SK-N-SH treated with all-trans-retinoic acid at 6 μM for 48 hours (cell line): Measurements from ENCODE around the gene SPOCK1.

ENCODE experiments used
- ATAC-seq: fragments of 200-7000 bp; cut with Tn5 transposase; 3 replicates; pipeline ENCODE4 v1.9.1; 2020; ENCODE audit warnings: mild to moderate bottlenecking, moderate library complexity
- ARNTL ChIP-seq: fragments of 450-650 bp; formaldehyde crosslinking; IDR thresholded peaks from 2 replicates; pipeline ENCODE4 v1.5.0; 2020; ENCODE audit warnings: low read depth, mild to moderate bottlenecking, moderate library complexity, borderline replicate concordance
- BACH2 ChIP-seq: fragments of 250-450 bp; sonication (Bioruptor Pico); IDR thresholded peaks from 2 replicates; pipeline ENCODE4 v1.9.0; 2021; ENCODE audit warnings: mild to moderate bottlenecking, borderline replicate concordance
- CSDC2 ChIP-seq: fragments of 250-450 bp; sonication (Bioruptor Pico); IDR thresholded peaks from 2 replicates; pipeline ENCODE4 v1.5.0; 2020; ENCODE audit warnings: mild to moderate bottlenecking, moderate library complexity
- ESRRG ChIP-seq: fragments of 250-450 bp; sonication (Bioruptor Pico); IDR thresholded peaks from 2 replicates; pipeline ENCODE4 v1.6.1; 2021; ENCODE audit warnings: mild to moderate bottlenecking
- GLIS3 ChIP-seq: fragments of 250-450 bp; sonication (Bioruptor Pico); IDR thresholded peaks from 2 replicates; pipeline ENCODE4 v1.5.0; 2020; ENCODE audit warnings: mild to moderate bottlenecking, moderate library complexity
- ISL1 ChIP-seq: fragments of 250-450 bp; sonication (Bioruptor Pico); IDR thresholded peaks from 2 replicates; pipeline ENCODE4 v2.1.2; 2022; ENCODE audit warnings: mild to moderate bottlenecking, moderate library complexity
- OSR1 ChIP-seq: fragments of 250-450 bp; sonication (Bioruptor Pico); IDR thresholded peaks from 2 replicates; pipeline ENCODE4 v1.8.0; 2022; ENCODE audit warnings: moderate library complexity, mild to moderate bottlenecking, inconsistent platforms
- PPARA ChIP-seq: fragments of 250-450 bp; sonication (Bioruptor Pico); IDR thresholded peaks from 2 replicates; pipeline ENCODE4 v1.5.0; 2020; ENCODE audit warnings: mild to moderate bottlenecking, borderline replicate concordance
- RARB ChIP-seq: fragments of 250-450 bp; sonication (Bioruptor Pico); IDR thresholded peaks from 2 replicates; pipeline ENCODE4 v1.8.0; 2021; ENCODE audit warnings: mild to moderate bottlenecking, moderate library complexity
- SNAI2 ChIP-seq: fragments of 250-450 bp; sonication (Bioruptor Pico); IDR thresholded peaks from 2 replicates; pipeline ENCODE4 v1.5.0; 2020; ENCODE audit warnings: mild to moderate bottlenecking, moderate library complexity
- TCF4 ChIP-seq: fragments of 250-450 bp; sonication (Bioruptor Pico); IDR thresholded peaks from 2 replicates; pipeline ENCODE4 v1.8.0; 2021; ENCODE audit warnings: mild to moderate bottlenecking, moderate library complexity, borderline replicate concordance
- TOX ChIP-seq: fragments of 250-450 bp; sonication (Bioruptor Pico); IDR thresholded peaks from 2 replicates; pipeline ENCODE4 v1.8.0; 2021; ENCODE audit warnings: mild to moderate bottlenecking, moderate library complexity, borderline replicate concordance
- ZC3H10 ChIP-seq: fragments of 250-450 bp; sonication (Bioruptor Pico); IDR thresholded peaks from 2 replicates; pipeline ENCODE4 v1.5.1; 2021; ENCODE audit warnings: mild to moderate bottlenecking, moderate library complexity
- ZFP3 ChIP-seq: fragments of 250-450 bp; sonication (Bioruptor Pico); IDR thresholded peaks from 2 replicates; pipeline ENCODE4 v1.5.0; 2020; ENCODE audit warnings: mild to moderate bottlenecking, moderate library complexity
- ZFP30 ChIP-seq: fragments of 450-650 bp; formaldehyde crosslinking; IDR thresholded peaks from 2 replicates; pipeline ENCODE4 v1.5.0; 2022; ENCODE audit warnings: mild to moderate bottlenecking, moderate library complexity
- ZNF565 ChIP-seq: fragments of 450-650 bp; formaldehyde crosslinking; conservative IDR thresholded peaks from 2 replicates; pipeline ENCODE4 v1.5.0; 2020; ENCODE audit warnings: low read depth, mild to moderate bottlenecking, moderate library complexity
- ZNF70 ChIP-seq: fragments of 450-650 bp; formaldehyde crosslinking; IDR thresholded peaks from 2 replicates; pipeline ENCODE4 v1.5.0; 2020; ENCODE audit warnings: mild to moderate bottlenecking, moderate library complexity
- ZNF8 ChIP-seq: fragments of 450-650 bp; formaldehyde crosslinking; IDR thresholded peaks from 2 replicates; pipeline ENCODE4 v1.5.0; 2020; ENCODE audit warnings: mild to moderate bottlenecking, moderate library complexity
- TF ChIP-seq, protein P1 (sequence below): fragments of 250-450 bp; sonication (Bioruptor Pico); IDR thresholded peaks from 2 replicates; pipeline ENCODE4 v1.5.0; 2020; ENCODE audit warnings: mild to moderate bottlenecking, moderate library complexity
- TF ChIP-seq, protein P2 (sequence below): fragments of 250-450 bp; sonication (Bioruptor Pico); IDR thresholded peaks from 2 replicates; pipeline ENCODE4 v1.8.0; 2020; ENCODE audit warnings: mild to moderate bottlenecking, moderate library complexity, borderline replicate concordance
- TF ChIP-seq, protein P3 (sequence below): fragments of 250-450 bp; sonication (Bioruptor Pico); IDR thresholded peaks from 2 replicates; pipeline ENCODE4 v1.8.0; 2021; ENCODE audit warnings: low read depth, mild to moderate bottlenecking, moderate library complexity, borderline replicate concordance
- TF ChIP-seq, protein P4 (sequence below): fragments of 250-450 bp; sonication (Bioruptor Pico); IDR thresholded peaks from 2 replicates; pipeline ENCODE4 v1.5.1; 2020; ENCODE audit warnings: low read depth, mild to moderate bottlenecking, moderate library complexity
- TF ChIP-seq, protein P5 (sequence below): fragments of 250-450 bp; sonication (Bioruptor Pico); IDR thresholded peaks from 2 replicates; pipeline ENCODE4 v1.5.1; 2021; ENCODE audit warnings: mild to moderate bottlenecking, moderate library complexity

Gene SPOCK1

DNA sequence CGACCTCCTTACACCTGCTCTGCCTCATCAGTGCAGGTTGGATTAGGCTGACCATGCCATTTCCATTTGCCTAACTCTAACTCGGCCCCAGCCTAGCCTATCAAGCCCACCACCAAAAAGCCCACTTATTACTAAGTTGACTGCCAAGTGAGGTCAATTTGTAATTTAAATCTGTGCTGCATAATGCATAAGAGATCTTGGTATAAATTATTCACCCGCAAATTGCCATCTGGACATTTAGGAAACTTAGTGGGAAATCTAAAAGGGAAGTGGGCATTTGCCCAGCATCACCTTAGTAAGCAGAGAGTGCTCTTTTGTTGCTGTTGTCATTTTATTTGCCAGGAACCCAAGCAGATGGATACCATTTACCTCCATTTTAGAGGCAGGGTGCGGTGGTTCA is 143.0 kb downstream of the SPOCK1 start (continued):
- TF ChIP-seq, protein P1, sequence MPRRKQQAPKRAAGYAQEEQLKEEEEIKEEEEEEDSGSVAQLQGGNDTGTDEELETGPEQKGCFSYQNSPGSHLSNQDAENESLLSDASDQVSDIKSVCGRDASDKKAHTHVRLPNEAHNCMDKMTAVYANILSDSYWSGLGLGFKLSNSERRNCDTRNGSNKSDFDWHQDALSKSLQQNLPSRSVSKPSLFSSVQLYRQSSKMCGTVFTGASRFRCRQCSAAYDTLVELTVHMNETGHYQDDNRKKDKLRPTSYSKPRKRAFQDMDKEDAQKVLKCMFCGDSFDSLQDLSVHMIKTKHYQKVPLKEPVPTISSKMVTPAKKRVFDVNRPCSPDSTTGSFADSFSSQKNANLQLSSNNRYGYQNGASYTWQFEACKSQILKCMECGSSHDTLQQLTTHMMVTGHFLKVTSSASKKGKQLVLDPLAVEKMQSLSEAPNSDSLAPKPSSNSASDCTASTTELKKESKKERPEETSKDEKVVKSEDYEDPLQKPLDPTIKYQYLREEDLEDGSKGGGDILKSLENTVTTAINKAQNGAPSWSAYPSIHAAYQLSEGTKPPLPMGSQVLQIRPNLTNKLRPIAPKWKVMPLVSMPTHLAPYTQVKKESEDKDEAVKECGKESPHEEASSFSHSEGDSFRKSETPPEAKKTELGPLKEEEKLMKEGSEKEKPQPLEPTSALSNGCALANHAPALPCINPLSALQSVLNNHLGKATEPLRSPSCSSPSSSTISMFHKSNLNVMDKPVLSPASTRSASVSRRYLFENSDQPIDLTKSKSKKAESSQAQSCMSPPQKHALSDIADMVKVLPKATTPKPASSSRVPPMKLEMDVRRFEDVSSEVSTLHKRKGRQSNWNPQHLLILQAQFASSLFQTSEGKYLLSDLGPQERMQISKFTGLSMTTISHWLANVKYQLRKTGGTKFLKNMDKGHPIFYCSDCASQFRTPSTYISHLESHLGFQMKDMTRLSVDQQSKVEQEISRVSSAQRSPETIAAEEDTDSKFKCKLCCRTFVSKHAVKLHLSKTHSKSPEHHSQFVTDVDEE (CRISPR knock-in tag), result no peak
- TF ChIP-seq CSDC2, result no peak
- TF ChIP-seq, all 23 proteins: peak for 0

DNA sequence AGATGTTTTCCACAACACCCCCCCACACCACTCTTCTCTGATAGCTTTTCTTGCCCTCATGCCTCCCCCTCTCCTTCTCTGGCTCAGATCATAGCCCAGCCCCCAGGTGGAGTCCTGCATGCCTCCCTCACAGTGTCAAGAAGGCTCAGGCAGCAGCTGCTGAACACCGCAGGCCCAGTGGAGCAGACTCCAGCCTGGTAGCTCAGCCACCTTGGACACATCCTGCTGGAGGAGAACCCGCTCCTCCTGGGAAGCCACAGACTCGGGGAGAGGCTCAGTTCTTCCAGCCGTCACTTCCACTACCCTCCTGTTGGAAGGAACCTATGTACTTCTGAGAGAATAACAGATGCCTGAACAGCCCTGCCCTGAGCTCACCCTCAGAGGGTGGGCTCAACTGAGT is 143.4 kb downstream of the SPOCK1 start:
- no peak for ATAC-seq

DNA sequence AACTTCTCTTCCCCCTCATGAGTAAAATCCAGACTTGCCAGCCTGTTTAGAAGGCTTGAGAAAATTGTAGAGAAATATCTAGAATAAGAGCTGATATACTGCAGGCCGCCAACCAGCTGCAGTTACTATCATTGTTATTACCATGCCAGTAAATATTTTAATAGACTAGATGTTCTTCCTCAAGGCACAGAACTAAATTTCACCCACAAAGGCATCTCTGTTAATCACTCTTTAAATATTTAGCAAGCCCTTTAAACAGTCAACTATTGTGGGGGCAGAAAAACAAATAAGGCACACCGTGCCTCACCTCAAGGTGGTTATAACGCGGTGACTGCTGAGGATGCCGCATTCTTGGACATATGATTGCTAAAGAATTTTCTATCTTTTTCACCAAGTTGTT is 147.0 kb downstream of the SPOCK1 start:
- ATAC-seq, result no peak
- TF ChIP-seq ESRRG (no peak), ARNTL (CRISPR knock-in tag) (no peak), SNAI2 (CRISPR knock-in tag) (no peak), ZC3H10 (CRISPR knock-in tag) (no peak), OSR1 (CRISPR knock-in tag) (no peak), GLIS3 (CRISPR knock-in tag) (no peak), RARB (CRISPR knock-in tag) (no peak)
- TF ChIP-seq, protein P2, sequence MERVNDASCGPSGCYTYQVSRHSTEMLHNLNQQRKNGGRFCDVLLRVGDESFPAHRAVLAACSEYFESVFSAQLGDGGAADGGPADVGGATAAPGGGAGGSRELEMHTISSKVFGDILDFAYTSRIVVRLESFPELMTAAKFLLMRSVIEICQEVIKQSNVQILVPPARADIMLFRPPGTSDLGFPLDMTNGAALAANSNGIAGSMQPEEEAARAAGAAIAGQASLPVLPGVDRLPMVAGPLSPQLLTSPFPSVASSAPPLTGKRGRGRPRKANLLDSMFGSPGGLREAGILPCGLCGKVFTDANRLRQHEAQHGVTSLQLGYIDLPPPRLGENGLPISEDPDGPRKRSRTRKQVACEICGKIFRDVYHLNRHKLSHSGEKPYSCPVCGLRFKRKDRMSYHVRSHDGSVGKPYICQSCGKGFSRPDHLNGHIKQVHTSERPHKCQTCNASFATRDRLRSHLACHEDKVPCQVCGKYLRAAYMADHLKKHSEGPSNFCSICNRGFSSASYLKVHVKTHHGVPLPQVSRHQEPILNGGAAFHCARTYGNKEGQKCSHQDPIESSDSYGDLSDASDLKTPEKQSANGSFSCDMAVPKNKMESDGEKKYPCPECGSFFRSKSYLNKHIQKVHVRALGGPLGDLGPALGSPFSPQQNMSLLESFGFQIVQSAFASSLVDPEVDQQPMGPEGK (CRISPR knock-in tag), result no peak
- TF ChIP-seq, protein P3, sequence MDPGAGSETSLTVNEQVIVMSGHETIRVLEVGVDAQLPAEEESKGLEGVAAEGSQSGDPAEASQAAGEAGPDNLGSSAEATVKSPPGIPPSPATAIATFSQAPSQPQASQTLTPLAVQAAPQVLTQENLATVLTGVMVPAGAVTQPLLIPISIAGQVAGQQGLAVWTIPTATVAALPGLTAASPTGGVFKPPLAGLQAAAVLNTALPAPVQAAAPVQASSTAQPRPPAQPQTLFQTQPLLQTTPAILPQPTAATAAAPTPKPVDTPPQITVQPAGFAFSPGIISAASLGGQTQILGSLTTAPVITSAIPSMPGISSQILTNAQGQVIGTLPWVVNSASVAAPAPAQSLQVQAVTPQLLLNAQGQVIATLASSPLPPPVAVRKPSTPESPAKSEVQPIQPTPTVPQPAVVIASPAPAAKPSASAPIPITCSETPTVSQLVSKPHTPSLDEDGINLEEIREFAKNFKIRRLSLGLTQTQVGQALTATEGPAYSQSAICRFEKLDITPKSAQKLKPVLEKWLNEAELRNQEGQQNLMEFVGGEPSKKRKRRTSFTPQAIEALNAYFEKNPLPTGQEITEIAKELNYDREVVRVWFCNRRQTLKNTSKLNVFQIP (CRISPR knock-in tag), result no peak

More for the DNA sequence above, 143.4 kb downstream of the SPOCK1 start:
- TF ChIP-seq ZFP3 (CRISPR knock-in tag) (no peak), GLIS3 (CRISPR knock-in tag) (no peak), SNAI2 (CRISPR knock-in tag) (no peak), TOX (CRISPR knock-in tag) (no peak), OSR1 (CRISPR knock-in tag) (no peak), ZNF565 (CRISPR knock-in tag) (no peak), ARNTL (CRISPR knock-in tag) (no peak), BACH2 (CRISPR knock-in tag) (no peak), ZFP30 (no peak), TCF4 (no peak), ZNF70 (CRISPR knock-in tag) (no peak), ESRRG (no peak), ISL1 (no peak), CSDC2 (no peak), PPARA (CRISPR knock-in tag) (no peak), ZNF8 (CRISPR knock-in tag) (no peak)
- TF ChIP-seq, protein P3 (CRISPR knock-in tag), result no peak
- TF ChIP-seq, protein P1 (CRISPR knock-in tag), result no peak
- TF ChIP-seq, protein P4, sequence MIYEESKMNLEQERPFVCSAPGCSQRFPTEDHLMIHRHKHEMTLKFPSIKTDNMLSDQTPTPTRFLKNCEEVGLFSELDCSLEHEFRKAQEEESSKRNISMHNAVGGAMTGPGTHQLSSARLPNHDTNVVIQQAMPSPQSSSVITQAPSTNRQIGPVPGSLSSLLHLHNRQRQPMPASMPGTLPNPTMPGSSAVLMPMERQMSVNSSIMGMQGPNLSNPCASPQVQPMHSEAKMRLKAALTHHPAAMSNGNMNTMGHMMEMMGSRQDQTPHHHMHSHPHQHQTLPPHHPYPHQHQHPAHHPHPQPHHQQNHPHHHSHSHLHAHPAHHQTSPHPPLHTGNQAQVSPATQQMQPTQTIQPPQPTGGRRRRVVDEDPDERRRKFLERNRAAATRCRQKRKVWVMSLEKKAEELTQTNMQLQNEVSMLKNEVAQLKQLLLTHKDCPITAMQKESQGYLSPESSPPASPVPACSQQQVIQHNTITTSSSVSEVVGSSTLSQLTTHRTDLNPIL (CRISPR knock-in tag), result no peak
- TF ChIP-seq, protein P5, sequence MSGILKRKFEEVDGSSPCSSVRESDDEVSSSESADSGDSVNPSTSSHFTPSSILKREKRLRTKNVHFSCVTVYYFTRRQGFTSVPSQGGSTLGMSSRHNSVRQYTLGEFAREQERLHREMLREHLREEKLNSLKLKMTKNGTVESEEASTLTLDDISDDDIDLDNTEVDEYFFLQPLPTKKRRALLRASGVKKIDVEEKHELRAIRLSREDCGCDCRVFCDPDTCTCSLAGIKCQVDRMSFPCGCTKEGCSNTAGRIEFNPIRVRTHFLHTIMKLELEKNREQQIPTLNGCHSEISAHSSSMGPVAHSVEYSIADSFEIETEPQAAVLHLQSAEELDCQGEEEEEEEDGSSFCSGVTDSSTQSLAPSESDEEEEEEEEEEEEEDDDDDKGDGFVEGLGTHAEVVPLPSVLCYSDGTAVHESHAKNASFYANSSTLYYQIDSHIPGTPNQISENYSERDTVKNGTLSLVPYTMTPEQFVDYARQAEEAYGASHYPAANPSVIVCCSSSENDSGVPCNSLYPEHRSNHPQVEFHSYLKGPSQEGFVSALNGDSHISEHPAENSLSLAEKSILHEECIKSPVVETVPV (CRISPR knock-in tag), result no peak
- TF ChIP-seq, all 23 proteins: peak for 0
